ENCODE data around the gene AKNA.

- TF ChIP-seq CTCF (conservative IDR thresholded peaks at IDR 0.05; ENCODE audit: low read length) (peak; percentile 35; the same call in 1 of the 2 replicates), EZH2phosphoT487 (IDR thresholded peaks at IDR 0.05; ENCODE audit: borderline replicate concordance, low read depth, low read length) (no peak)
Measured at GRCh38 chr9:114378883-114379282, 8.9 kb downstream of the AKNA start.
